ENCODE measurements around the gene LRRIQ3. TPM values are rescaled to one million over a fixed set of nuclear protein-coding genes. Genes with fewer than 3 reads are reported as not detected.

Gene LRRIQ3
- polyA plus RNA-seq (2012; ENCODE audit: insufficient read depth, insufficient read length, low read depth): 0.28 TPM

DNA sequence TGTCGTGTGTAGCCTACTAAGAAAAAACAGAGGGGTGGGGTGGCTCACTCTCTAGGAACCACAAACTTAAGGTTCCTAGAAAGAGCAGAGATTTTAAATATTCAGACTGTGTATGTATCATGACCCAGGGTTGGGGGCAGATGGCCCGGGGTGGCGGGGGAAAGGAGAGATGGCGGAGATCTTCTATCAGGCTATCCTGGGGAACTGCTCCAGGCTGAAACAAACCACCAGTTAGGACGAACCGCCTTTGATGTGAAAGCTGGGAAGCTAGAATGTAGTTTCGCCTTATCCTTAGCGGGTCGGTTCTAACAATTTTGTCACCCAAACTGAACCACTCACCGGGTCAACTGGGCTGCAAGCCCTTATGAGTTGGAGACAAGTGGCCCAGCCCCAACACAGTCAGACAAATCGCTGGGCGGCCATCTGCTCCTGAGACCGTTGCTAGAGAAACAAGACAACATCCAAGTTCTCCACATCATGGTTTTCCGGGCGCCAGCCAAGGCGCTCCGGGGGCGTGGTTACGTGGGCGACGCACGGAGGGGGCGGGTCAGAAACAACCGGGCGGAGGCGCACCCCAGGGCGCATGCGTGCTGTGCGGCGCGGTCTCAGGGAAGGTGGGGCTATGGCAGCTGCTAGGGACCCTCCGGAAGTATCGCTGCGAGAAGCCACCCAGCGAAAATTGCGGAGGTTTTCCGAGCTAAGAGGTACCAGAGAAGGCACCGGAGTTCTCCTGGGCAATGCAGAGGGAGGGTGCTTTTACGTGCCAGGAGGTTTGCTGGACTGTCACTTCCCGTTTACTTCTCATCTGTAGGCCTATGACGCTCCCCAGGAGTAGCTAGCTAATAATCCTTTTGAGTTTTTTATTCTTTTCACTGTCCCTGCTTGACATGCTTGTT lies at the start of gene LRRIQ3, which contains the start of gene FPGT:
LRRIQ3 (minus strand) TSS at position 520 of the 896 bp plus-strand sequence. CDS start 14,492 bp downstream, outside the sequence.
FPGT (plus strand) TSS at position 586 of the 896 bp plus-strand sequence; CDS start at position 623, 37 bp downstream.
- Histone ChIP-seq H3K36me3 (no peaks in the 10 kb centered on the region), H3K4me3 (ENCODE audit: low read depth, low read length) (peak within 1 kb of the TSS; percentile 65), H3K27me3 (no peaks in the 10 kb centered on the region), H3K9me3 (no peaks in the 10 kb centered on the region), H3K4me1 (no peaks in the 10 kb centered on the region)
- TF ChIP-seq, protein P1, sequence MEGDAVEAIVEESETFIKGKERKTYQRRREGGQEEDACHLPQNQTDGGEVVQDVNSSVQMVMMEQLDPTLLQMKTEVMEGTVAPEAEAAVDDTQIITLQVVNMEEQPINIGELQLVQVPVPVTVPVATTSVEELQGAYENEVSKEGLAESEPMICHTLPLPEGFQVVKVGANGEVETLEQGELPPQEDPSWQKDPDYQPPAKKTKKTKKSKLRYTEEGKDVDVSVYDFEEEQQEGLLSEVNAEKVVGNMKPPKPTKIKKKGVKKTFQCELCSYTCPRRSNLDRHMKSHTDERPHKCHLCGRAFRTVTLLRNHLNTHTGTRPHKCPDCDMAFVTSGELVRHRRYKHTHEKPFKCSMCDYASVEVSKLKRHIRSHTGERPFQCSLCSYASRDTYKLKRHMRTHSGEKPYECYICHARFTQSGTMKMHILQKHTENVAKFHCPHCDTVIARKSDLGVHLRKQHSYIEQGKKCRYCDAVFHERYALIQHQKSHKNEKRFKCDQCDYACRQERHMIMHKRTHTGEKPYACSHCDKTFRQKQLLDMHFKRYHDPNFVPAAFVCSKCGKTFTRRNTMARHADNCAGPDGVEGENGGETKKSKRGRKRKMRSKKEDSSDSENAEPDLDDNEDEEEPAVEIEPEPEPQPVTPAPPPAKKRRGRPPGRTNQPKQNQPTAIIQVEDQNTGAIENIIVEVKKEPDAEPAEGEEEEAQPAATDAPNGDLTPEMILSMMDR (IDR thresholded peaks at IDR 0.05; ENCODE audit: low read depth, low read length): no peak
- peak; percentile 91 for DNase-seq

DNA sequence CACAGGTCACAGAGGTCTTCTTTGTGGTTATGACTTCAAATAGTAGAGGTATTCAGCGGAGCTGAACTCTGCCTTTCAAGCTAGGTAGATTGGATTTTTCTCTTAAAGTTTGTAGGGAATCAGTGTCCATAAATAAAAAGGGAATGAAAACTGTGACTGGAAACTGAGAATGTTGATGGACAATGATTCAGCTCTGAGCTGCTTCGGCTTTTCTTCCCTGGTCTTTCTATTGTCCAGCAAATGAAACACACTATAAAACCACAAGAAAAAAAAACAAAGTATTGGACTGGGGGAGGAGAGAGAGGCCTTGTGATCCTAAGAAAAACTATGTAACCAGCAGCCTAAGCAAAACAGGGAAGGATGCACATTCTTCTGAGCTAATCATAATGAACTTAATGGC lies 48.3 kb upstream of the LRRIQ3 start:
- TF ChIP-seq, protein P1 (IDR thresholded peaks at IDR 0.05; ENCODE audit: low read depth, low read length): no peak
- Histone ChIP-seq H3K9me3 (no peaks in the 10 kb centered on the region), H3K36me3 (no peaks in the 10 kb centered on the region)

DNA sequence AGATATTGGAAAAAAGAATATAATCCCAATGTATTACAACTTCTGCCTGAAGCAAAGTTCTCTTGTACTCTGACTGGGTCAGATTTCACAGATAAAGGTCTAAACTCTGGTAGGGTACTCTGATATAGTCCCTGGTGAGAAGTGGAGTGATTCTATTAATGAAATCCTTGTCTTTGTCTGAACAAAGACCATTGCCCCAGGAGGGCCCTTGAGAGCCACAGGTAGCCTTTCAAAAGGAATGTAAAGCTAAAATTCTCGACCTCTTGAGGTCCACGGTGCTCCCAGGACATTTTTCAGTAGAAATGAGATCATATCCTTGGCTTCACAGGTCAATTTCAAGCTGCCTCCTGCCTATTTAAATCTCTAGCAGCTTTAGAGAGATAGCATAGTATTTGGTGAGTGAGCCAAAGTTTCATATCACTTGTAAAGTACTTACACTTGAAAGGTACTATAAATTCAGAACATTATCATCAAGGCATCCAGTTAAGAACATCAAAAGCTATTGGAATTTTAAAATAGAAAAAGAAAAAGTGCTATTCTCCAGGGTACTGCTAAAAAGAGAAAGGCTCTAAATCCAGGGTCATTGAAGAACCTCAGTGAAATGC lies 47.3 kb upstream of the LRRIQ3 start:
- no peak overlapping the region for H3K4me3 ChIP-seq (ENCODE audit: low read depth, low read length)
- DNase-seq: no peak
- no peaks in the 10 kb centered on the region for H3K9me3 ChIP-seq
- H3K4me1 ChIP-seq: no peaks in the 10 kb centered on the region
- no peaks in the 10 kb centered on the region for H3K27me3 ChIP-seq
- TF ChIP-seq, protein P1 (IDR thresholded peaks at IDR 0.05; ENCODE audit: low read depth, low read length): no peak
- H3K36me3 ChIP-seq: no peaks in the 10 kb centered on the region

More for the DNA sequence above, 48.3 kb upstream of the LRRIQ3 start:
- no peaks in the 10 kb centered on the region for H3K27me3 ChIP-seq
- H3K4me3 ChIP-seq (ENCODE audit: low read depth, low read length): no peak overlapping the region
- no peak for DNase-seq
- no peaks in the 10 kb centered on the region for H3K4me1 ChIP-seq

- Histone ChIP-seq H3K4me3 (ENCODE audit: low read depth, low read length) (no peak overlapping the region), H3K4me1 (no peaks in the 10 kb centered on the region), H3K9me3 (no peaks in the 10 kb centered on the region), H3K36me3 (no peaks in the 10 kb centered on the region), H3K27me3 (no peaks in the 10 kb centered on the region)
- TF ChIP-seq, protein P1 (IDR thresholded peaks at IDR 0.05; ENCODE audit: low read depth, low read length): no peak
- DNase-seq: no peak
Observed at GRCh38 chr1:74237787-74238186, 39.8 kb upstream of the LRRIQ3 start.

DNA sequence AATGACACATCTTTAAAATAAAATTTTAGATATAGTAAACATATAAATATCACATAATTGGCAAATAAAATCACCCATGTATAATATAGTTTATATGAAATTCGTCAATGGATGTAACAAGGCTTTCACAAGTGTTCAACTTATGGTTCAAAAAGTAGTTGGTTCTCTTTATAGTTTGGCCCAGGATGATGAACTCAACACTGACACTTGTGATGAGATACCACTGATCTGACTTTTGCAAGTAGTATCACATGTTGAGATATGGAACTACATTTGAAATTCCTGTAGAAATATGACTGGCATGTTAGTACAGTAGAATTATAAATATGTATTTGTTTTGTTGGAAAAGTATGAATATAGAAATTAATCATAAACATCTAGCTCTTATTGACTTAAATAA lies 39.1 kb upstream of the LRRIQ3 start:
- Histone ChIP-seq H3K27me3 (no peaks in the 10 kb centered on the region), H3K9me3 (no peaks in the 10 kb centered on the region), H3K4me1 (no peaks in the 10 kb centered on the region), H3K36me3 (no peaks in the 10 kb centered on the region), H3K4me3 (ENCODE audit: low read depth, low read length) (no peak overlapping the region)
- no peak for DNase-seq
- TF ChIP-seq, protein P1 (IDR thresholded peaks at IDR 0.05; ENCODE audit: low read depth, low read length): no peak
